HG02588 (cell line): Measurements from ENCODE around the gene EWSR1.
A peak's percentile ranks its signal among the peaks of the same experiment; 100 is the strongest.
"Not testable (repeated sequence)": the region's sequence is repeated elsewhere in the genome, so short reads cannot be mapped to it uniquely, and the experiment has no call there.

Experiments used
- ATAC-seq: cut with Tn5 transposase; IDR thresholded peaks from one replicate; pipeline ENCODE4 v1.9.1; 2021; ENCODE audit warnings: mild to moderate bottlenecking, moderate library complexity; ENCODE audit not compliant: unreplicated experiment

Gene EWSR1, protein sequence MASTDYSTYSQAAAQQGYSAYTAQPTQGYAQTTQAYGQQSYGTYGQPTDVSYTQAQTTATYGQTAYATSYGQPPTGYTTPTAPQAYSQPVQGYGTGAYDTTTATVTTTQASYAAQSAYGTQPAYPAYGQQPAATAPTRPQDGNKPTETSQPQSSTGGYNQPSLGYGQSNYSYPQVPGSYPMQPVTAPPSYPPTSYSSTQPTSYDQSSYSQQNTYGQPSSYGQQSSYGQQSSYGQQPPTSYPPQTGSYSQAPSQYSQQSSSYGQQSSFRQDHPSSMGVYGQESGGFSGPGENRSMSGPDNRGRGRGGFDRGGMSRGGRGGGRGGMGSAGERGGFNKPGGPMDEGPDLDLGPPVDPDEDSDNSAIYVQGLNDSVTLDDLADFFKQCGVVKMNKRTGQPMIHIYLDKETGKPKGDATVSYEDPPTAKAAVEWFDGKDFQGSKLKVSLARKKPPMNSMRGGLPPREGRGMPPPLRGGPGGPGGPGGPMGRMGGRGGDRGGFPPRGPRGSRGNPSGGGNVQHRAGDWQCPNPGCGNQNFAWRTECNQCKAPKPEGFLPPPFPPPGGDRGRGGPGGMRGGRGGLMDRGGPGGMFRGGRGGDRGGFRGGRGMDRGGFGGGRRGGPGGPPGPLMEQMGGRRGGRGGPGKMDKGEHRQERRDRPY

DNA sequence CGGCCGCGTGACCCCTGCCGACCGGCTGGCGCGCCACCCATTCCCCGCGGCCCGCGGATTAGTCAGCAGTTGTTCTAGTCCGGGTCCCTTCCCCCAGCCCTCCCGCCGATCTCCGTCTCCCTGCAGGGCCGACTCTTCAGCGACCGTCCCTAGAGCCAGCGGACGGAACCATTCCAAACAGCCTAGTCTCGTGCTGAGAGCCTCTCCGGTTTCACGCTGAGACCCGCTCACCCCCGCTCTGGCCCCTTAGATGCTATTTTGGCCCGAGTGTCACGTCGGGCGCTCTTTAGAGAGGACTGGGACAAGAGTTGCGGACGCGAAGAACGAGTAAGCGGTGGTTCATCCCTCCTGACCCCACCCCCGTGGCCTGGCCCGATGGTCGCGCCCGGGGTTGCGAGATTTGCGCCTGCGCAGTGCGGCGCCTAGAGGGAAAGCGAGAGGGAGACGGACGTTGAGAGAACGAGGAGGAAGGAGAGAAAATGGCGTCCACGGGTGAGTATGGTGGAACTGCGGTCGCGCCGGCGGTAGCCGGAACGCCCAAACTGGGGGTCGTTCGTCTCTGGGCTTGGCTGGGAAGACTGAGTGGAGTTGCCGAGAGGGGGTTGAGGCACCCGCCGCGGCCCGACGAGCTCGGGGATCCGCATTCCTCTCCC, at the start of gene EWSR1, which contains the start of gene RHBDD3:
Gene EWSR1 (plus strand): TSS at position 411 of the 653 bp plus-strand sequence. CDS start 69 bp downstream, at position 480.
Gene RHBDD3 (minus strand): TSS at position 124 of the 653 bp plus-strand sequence. CDS start 2,355 bp downstream, outside the sequence.
- peak; percentile 70 for ATAC-seq

DNA sequence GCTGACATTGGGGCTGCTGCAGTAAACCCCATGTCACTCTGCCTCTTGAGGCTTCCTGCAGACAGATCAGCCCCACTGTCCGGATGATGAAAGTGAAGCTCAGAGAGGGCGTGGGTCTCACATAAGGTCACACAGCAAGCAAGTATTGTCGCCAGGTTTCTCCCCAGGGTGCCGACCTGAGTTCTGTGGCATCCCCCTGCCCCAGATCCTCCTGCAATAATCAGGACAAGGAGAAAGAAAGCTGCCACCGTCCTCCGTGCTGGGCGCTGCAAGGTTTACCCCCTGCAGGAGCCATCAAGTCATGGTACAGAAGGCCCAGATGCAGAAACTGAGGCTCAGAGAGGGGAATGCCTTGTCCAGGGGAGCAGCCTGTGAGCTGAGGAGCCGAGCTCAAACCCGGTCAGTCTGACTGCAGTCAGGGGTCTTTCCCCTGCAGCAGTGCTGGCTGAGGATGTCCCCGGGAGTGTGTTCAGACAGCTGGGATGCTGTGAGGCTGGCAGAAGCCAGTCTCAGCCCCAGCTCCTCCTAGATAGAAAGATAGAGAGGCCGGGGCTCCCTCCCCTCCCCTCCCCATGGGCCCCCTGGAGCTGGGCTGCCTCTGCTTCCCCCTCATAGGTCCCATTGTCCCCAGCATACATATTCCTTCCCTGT, 49.2 kb upstream of the EWSR1 start:
- no peak for ATAC-seq

DNA sequence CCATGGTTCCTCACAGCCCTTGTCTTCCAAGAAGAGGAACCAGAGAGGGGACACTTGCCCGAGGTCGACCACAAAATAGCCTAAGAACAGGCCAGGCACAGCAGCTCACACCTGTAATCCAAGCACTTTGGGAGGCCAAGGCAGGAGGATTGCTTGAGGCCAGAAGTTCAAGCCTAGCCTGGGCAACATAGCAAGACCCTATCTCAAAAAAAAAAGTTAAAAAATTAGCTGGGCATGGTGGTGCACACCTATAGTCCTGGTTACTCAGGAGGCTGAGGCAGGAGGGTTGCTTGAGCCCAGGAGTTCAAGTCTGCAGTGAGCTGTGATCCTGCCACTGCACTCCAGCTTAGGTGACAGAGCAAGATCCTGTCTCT, 48.7 kb upstream of the EWSR1 start:
- ATAC-seq = not testable (repeated sequence)

DNA sequence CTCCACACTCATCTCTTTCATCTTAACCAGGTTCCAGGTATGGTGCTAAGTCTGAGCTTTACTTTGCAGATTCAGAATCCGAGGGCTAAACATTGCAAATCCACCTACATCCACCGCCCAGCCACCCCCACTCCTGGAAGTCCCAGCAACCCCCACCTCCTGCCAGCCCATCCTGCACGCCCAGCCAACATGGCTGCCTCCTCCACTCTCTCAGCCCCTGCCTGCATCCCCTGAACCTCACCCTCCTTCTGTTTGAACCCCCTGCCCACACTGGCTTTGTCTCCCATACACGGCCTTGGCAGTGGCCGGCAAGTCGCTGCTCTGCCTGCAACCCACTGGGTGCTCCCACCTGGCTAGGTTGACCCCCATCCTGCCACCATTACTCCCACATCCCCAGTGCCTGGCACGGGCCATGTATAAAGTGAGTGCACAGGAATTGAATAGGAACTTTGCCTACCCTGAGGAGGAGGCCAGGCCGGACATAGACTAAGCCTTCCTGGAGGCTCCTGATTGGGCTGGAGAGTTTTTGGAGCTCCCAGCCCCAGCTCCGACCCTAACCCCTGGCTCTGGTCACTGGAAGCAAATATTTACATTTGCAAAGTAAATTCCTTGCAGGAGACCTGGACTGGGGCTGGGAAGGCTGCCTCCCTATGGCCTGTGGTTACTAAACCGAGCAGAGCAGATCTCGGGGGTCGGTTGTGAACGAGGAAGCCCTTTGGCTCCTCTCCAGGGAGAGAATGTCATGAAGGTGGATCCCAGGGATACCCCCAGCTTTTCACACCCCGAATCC, 48.0 kb upstream of the EWSR1 start:
- ATAC-seq = no peak

DNA sequence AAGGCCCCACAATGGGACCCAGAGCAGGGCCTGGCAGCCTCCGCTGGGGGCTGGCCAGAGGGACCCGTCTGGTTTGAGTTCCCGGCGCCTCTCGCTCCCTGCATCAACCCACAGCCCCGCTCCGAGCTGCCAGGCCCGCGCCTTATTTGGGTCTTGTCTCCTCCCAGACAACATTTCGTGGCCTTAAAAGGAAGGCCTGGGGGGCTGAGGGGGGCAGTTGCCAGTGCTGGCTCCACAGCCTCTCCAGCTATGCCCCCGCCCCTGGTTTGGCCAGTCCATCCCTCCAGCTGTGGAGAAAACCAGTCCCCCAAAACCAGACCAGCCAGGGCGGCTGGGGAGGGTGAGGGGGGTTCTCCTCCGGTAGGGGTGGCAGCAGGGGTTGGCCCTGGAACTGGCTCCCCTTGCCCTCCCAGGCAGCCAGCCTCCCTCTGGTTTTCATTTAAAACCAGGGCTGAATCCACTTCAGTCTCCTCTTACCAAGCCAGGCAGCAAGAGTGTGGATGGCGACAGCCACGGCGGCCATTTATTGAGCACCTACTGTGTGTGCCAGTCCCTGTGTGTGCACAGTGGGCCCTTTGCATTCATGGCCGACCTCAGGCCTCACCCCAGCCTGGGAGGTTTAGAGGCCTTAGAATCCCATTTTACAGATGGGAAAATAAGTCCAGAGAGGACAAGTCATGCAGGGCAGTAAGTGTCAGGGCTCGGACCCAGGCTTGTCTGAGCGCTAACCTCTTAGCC, 43.8 kb upstream of the EWSR1 start:
- no peak for ATAC-seq

DNA sequence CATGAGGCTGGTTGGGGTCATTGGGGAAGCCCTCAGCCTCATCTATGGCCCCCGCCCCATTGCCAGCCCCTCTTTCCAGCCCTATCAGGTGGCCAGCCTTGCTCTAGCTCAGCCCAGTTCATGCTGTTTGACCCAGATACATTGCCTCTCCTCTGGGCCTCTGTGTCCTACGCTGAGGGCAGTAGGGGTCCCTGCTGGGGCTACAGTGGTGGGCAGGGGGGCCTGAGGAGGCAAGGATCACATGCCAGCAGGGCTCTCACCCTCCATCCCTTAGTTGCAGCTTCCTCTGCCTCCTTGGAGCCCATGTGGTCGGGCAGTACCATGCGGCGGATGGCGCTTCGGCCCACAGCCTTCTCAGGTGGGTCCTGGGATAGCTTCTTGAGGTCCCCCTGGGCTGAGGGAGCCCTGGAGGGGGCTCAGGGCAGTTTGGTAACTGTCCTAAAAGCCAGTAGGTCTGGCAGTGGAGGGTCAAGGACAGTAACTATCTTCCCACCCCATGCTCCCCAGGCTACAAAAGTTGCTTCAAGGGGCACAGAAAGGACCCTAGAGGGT, 43.1 kb upstream of the EWSR1 start:
- no peak for ATAC-seq

DNA sequence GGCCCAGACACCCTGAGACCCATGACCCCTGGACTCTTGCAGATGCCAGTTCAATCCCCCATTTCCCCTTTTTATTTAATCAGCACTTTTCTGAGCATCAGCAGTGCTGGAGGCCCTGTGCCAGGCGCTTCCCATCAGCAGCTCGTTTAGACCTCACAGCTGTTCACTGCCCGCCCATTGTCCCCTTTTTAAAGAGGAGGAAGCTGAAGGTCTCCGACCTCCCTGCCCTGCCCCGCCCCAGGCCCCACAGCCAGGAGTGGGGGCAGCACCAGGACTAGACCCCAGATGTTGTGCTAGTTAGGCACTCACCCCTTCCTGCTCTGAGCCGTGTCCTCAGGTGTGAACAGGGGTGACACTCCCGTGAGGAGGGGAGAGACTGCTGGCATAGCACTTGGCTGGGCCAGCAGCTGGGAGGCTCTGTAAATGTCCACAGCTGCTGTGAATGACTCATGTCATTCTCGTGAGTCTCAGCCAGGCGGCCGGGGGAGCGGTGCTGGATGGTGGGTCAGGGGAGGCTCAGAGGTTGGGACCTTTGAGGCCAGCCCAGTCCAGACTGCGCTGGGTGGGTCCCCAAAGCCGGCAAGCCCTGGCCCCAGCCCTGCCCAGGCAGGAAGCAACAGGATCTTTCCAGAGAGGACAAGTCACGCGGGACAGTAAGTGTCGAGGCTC, 42.5 kb upstream of the EWSR1 start:
- no peak for ATAC-seq

DNA sequence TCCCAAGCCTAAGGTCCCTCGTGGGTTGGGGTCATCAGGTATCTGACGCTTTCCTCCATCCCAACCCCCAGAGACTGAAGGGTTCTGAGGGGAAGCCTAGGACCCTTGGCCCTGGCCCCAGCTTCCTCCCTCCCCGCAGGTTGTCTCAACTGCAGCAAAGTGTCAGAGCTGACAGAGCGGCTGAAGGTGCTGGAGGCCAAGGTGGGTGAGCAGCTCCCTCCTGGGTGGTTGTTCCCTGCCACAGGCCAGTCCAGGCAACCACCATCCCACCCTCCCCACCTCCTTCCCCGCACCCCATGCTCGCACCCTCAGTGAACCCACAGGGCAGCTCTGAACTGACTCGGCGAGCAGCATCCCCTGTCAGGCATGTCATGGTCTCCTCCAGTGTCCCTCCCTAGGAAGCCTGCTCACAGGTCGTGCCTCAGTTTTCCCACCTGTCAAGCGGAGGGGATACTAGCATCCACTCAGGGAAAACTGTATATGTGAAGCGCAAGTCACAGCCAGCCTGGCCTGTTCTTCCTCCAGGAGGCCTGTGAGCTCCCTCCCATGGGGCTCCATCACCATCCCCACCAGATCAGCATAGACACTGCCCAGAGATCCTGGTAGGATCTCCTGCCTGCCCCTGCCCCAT, 41.6 kb upstream of the EWSR1 start:
- ATAC-seq = no peak

DNA sequence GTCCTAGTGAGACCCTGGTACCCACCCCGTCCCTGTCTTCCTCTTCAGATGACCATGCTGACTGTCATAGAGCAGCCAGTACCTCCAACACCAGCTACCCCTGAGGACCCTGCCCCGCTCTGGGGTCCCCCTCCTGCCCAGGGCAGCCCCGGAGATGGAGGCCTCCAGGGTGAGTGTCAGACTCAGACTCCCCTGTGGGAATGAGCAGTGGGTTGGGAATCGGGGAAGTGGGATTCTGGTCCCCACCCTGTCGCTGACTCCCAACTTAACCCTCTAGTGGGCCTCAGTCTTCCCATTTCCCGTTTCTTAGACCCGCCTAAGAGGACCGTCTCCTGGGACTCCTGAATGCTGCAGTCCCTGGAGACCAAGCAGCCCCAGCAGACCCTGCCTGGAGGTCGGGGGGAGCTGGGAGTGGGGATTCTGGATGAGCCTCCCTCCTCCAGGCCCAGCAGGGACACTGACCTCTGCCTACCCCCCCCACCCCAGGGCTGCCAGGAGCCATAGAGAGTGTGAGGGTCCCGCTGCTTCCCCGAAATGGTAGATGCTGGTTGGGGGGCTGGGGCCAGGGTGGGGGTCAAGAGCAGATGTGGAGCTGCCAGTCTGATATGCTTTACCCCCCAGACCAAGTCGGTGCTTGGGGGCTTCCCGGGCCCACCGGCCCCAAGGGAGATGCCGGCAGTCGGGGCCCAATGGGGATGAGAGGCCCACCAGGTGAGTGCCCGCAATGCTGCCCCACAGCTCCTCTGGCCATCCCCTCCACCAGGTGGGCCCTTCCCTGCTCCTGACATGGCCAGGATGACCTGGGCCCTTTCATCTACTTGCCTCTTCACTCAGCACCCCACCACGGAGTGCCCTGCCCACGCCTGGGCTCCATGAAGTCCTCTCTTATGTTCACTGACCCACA, 36.8 kb upstream of the EWSR1 start:
- ATAC-seq = no peak

DNA sequence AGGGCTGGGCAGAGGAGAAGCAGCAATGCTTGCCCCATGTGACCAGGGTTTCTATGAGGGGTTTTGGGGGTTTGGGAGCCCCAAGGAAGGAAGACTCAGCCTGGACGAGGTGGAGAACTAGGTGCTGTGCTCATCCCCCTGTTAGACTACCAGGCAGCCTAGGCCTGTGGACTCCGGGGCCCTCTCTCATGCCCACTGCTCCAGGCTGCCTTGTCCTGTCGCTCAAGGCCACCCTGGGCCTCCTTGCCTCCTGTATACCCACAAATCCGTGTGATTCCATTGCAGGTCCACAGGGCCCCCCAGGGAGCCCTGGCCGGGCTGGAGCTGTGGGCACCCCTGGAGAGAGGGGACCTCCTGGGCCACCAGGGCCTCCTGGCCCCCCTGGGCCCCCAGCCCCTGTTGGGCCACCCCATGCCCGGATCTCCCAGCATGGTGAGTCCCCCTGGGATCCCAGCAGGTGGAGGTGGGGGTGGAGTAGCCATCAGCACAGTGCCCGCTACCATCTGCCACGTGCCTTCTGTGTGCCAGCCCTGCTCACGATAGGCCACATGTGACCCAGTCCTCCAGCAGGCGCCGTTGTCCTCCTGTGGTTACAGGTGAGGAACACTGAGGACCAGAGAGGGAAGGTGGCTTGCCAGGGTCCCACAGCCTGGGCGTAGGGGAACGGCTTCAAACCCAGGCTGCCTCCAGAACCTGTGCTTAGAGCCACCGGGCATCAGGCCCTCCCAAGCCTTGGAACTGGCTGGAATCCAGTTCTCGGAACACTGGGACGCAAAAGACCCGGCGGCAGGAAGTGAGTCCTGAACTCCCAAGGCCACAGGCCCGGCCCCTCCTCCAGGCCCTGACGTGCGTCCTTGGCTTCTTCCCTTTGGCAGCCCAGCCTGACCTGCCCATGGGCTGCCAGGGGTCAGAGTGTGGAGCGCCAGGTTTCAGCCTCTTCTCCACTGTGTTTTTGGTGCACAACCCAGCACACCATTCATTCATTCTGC, 35.8 kb upstream of the EWSR1 start:
- ATAC-seq = no peak

DNA sequence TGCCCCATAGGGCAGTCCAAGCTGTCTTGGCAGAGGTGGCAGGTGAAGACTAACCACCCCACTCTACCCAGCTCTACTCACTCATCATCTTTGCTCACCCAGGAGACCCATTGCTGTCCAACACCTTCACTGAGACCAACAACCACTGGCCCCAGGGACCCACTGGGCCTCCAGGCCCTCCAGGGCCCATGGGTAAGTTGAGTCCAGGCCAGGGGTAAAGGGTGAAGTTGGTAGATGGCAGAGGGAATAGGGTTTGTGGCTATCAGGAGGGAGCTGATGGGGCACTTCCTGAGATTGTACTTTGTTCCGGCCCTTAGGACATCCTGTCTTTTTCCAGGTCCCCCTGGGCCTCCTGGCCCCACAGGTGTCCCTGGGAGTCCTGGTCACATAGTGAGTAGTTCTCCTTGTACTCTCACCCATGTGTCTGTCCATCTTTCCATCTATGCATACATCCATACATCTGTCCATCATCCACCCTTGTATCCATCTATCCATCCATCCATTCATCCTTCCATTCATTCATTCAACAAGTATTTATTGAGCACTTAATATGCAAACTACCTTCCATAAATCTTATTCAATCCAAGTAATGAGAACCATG, 34.7 kb upstream of the EWSR1 start:
- ATAC-seq = no peak

DNA sequence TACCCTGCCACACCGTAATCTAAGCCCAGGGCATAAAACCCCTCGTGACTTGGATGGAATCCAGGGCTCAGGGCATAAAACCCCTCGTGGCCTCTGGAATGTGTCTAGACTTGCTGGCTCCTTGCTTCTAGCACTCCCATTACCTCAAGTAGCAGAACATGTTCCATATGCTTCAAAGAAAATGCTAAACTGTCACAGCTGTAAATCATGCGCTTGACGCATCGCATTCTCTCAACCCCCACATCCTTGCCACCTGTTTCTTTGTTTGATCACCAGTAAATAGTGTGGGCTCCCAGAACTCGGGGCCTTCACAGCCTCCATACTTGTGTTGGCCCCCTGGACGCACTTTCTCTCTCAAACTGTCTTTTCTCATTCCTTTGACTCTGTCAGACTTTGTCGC, 27.6 kb upstream of the EWSR1 start:
- ATAC-seq = not testable (repeated sequence)

DNA sequence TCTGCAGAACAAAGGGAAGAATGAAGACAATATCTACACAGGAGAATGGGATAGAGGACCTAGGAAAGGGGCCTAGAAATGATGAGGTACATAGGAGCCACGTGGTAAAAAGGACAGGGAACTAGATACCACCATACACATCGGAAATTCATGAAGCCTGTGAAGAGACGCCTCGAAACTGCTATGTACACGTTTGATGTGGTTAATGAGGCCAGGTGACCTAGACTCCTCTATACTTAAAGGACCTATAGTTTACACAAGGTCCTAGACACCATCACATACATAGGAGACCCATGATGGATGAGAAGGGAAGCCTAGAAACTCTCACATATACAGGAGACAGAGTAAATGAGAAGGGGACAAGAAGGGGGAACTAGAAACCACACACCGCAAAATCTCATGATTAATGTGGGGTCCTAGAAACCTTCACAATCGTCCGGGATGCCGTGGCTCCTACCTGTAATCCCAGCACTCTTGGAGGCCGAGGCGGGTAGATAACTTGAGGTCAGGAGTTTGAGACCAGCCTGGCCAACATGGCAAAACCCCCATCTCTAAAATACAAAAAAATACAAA, 24.1 kb upstream of the EWSR1 start:
- ATAC-seq = no peak

DNA sequence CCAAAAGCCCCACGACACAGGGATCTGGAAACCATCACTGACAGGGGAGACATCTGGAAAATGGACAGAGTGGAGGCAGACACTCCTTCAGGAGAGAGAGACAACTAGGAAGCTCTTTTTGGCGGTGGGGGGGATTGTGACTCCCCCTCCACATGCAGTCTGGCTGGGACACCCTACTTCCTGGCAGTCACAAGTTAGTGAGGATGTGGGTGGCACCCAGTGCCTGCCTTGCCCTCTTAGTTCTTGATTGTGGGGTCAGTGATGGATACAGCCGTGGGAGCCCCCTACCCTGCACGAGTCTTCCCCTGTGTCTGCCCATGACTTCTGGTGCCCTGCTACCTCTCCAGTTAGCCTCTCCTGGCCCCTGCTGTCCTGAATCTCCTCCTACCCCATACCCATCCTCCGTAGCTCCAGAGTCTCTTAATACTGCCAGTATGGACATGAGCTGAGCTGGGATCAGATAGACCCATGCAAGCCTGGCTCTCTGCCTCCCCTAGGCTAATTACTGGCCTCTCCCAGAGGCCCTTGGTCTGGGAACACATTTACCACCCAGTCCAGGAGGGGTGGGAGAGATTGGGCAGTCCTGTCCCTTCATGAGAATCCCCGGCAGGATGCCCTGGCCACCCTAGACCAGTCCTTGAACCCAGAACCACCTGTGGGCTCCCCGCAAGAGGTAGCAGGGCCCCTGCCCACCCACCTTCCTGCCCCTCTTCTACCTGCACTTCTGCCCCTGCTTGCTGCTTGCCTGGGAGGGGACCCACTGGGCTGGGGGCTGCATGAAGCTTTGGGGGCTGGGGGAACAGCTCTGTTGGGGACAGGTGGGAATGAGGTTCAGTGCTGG, 23.1 kb upstream of the EWSR1 start:
- no peak for ATAC-seq
